ENCODE results near the gene THUMPD1.

Gene THUMPD1

DNA sequence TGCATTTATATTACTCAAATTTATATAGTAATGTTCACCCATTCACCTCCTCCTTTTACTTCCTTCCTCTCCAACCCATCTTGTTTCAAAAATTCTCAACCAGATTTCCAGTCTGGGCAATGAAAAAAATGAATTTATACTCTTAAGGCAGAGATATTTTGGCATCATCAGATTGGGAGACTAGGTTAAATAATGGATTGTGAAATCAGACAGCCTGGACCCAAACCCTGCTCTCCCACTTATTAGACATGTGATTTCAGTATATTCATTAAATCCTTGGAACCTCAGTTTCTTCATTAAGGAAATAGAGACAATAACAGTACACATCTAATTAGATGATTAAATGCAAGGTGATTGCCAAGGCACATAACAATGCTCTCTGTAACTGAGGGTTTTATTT, 52.0 kb downstream of the THUMPD1 start:
- no peak for TF ChIP-seq ZFX (IDR thresholded peaks at IDR 0.05)
- TF ChIP-seq, protein P1, sequence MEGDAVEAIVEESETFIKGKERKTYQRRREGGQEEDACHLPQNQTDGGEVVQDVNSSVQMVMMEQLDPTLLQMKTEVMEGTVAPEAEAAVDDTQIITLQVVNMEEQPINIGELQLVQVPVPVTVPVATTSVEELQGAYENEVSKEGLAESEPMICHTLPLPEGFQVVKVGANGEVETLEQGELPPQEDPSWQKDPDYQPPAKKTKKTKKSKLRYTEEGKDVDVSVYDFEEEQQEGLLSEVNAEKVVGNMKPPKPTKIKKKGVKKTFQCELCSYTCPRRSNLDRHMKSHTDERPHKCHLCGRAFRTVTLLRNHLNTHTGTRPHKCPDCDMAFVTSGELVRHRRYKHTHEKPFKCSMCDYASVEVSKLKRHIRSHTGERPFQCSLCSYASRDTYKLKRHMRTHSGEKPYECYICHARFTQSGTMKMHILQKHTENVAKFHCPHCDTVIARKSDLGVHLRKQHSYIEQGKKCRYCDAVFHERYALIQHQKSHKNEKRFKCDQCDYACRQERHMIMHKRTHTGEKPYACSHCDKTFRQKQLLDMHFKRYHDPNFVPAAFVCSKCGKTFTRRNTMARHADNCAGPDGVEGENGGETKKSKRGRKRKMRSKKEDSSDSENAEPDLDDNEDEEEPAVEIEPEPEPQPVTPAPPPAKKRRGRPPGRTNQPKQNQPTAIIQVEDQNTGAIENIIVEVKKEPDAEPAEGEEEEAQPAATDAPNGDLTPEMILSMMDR (conservative IDR thresholded peaks at IDR 0.05): no peak
- no peak overlapping the region for H3K27ac ChIP-seq

DNA sequence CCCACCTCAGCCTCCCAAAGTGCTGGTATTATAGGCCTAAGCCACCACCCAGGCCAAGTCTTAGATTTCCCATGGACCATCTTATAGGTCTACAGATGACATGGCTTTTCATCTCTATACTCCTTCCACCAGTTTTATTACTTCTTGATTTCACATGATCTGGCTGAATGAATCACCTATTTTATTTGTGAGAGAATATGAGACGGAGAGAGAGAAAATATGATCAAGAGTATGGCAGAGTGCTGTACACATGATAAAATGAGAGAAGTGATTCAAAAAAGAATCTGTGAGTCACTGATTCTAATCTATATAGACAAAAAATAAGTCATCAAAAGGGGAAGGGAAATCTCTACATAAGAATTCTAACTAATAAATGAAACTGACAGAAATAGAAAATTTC, 57.8 kb downstream of the THUMPD1 start:
- no peak overlapping the region for H3K27ac ChIP-seq
- TF ChIP-seq, protein P1 (conservative IDR thresholded peaks at IDR 0.05): no peak
- no peak for TF ChIP-seq ZFX (IDR thresholded peaks at IDR 0.05)
